Measurements from ENCODE around the gene CCDC169.

The CCDC169 gene

DNA sequence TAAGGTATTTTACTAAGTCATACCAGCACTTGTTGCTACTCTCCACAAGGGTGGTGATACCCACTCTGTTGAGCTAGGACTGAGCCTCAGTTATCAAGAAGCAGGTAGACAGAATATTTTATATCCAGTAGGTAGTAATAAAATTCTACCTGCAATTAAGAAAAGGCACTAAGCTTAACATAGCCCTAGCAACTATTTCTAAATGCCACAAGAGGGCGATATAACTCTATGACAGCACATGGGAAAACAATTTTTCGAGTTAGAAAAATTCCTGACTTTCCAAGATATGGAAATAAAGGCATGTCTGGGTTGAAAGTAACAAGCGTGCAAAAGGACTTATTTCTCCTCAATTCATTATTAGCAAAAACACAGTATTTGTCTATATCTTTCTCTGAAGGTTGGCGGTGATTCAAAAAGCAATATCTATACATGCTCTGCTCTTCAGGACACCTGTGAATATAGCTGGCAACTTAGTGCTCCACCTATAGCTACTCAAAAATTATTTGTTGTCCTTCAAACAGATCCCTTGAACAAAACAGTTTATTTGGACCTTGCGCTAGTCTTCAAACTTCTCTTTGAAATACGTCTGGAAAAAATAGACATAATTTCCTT is 14.7 kb downstream of the CCDC169 start:
- Mint-ChIP-seq H3K27ac (no peak overlapping the region), H3K9me3 (no peaks in the 10 kb centered on the region), H3K4me1 (no peaks in the 10 kb centered on the region), H3K27me3 (peaks cover 21% of the 10 kb centered on the region), H3K4me3 (no peak overlapping the region)
- ATAC-seq: no peak
- no peak for DNase-seq

DNA sequence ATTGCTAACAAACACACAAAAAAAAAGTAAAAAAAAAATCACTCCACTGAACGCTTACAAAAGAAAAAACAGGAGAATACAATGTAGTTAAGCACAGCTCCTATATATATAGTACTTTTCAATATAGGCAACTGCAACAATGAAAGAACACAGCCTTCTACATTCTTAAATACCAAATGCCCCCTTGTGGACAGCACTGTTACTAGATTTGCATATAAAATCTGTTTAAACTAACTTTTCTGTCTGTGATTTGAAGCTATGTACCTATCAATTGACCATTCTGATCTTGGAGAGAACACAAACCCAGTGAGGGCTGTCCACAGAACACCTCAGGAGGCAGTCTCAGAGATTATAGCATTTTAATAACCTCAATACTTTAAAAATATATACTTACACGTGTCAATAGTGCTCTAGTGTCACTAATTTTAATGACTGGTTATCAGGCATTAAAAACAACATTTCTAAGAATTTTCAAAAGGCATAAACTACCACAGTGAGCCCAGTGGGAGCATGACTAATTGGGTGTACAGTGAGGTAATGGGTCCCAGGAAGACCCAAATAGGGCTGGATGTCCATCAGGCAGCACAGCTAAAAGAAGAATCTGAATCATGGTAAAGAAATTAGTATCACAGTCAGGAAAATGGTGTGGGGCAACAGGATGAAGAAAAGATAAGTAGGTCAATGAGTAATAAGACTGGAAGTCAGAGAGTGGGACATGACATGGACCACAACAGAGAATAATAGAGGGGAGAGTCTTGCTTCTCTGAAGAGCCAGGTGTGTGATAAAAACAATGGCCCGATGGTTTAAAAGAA is 22.2 kb downstream of the CCDC169 start:
- Mint-ChIP-seq H3K4me1 (no peaks in the 10 kb centered on the region), H3K9me3 (no peaks in the 10 kb centered on the region), H3K27me3 (no peaks in the 10 kb centered on the region), H3K4me3 (no peak overlapping the region), H3K27ac (no peak overlapping the region)
- DNase-seq (no peak), ATAC-seq (no peak)

DNA sequence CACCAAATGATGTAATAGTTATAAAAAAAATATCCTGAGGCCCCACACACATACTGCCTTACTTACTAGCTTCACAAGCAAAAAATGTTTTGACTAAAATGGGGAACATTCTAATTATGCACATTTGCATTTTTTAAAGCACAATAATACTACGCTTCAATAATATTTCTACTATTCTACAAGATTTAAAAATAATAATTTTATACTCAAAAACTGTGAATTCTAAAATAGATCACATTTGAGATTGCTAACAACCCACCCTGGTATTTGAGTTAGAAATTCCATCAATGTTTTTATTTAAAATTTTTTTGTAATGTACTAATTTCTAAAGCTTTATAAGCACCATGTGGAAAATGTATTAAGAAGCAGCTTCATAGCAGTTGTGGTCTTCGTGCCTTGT is 24.2 kb downstream of the CCDC169 start:
- Mint-ChIP-seq H3K9me3 (no peaks in the 10 kb centered on the region), H3K27ac (no peak overlapping the region), H3K4me1 (no peaks in the 10 kb centered on the region), H3K27me3 (peaks cover 17% of the 10 kb centered on the region), H3K4me3 (no peak overlapping the region)
- DNase-seq: no peak
- no peak for ATAC-seq

DNA sequence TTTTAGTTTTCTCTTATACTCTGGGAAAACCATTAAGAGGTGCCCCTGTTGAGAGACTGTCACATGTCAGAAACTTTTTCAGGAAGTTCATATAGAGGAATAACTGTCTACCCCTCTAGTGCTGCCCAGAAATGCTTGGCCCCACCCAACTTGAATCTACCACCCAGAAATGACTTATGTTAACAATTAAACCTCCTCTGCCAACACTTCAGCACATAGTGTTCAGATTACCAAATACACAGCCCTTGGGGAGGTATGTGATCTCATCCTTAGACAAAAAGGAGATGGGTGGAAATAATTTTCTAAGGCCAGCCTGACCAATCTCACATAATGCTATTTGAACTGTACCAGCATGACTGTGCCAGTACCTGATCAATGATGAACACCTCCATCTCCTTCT is 35.6 kb downstream of the CCDC169 start:
- H3K27ac Mint-ChIP-seq: no peak overlapping the region
- DNase-seq: no peak
- H3K4me3 Mint-ChIP-seq: no peak overlapping the region
- ATAC-seq: no peak
- peaks cover 24% of the 10 kb centered on the region for H3K27me3 Mint-ChIP-seq
- H3K9me3 Mint-ChIP-seq: no peaks in the 10 kb centered on the region
- H3K4me1 Mint-ChIP-seq: no peaks in the 10 kb centered on the region

DNA sequence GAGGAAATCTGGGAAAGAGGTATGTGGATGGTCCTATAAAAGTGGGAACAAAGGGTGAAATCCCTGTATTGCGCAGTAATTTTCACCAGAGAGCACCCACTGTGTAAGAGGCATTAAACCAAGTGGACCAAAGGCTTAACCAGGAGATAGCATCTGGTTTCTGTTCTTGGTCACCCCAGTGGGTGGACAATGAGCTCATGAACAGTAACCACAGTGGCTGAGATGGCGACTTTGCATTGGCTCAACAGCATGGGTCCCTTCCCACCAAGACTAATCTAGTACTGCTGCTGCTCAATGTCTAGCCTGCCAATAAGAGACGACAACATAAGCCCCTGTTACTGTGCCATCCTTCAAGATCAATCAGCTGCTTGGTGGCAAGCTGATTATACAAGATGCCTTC is 36.6 kb downstream of the CCDC169 start:
- ATAC-seq (no peak), DNase-seq (no peak)
- H3K4me3 Mint-ChIP-seq: no peak overlapping the region
- H3K27me3 Mint-ChIP-seq: peaks cover 18% of the 10 kb centered on the region
- no peak overlapping the region for H3K27ac Mint-ChIP-seq
- no peaks in the 10 kb centered on the region for H3K4me1 Mint-ChIP-seq
- no peaks in the 10 kb centered on the region for H3K9me3 Mint-ChIP-seq

DNA sequence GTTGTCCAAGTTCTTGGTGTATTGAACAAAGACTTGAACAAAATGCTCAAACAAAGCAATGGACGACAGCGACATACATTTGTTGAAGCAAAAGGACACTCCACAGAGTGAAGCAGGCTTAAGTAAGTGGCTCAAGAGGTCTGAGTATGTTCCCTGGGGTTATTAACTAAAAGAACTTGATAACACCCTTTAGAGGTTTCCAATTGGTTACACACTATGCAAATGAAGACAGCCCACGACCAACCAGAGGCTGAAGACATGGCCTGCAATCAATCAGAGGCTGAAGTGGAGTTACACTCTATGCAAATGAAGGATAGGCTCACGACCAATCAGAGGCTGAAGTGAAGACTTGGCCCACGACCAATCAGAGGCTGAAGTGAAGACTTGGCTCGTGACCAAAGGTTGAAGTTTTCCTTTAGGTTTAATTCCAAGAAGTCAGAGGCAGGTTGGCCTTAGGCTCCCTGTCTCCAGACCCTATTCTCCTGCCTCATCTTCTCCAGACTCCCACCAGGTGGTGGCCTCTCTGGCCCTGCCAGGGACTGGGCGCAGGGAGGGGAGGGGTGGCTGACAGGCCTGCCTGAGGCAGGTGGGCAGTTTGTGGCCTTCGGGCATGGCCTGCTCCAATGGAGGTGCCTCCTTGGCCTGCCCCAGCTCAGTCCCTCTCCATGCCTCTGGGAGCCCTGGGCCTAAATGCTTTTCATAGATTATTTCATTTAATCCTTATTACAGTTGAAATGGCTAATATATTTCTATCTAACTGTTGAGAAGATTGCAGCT is 38.1 kb downstream of the CCDC169 start:
- Mint-ChIP-seq H3K4me3 (no peak overlapping the region), H3K4me1 (no peaks in the 10 kb centered on the region), H3K9me3 (no peaks in the 10 kb centered on the region), H3K27ac (no peak overlapping the region), H3K27me3 (peaks cover 17% of the 10 kb centered on the region)
- DNase-seq (no peak), ATAC-seq (no peak)

DNA sequence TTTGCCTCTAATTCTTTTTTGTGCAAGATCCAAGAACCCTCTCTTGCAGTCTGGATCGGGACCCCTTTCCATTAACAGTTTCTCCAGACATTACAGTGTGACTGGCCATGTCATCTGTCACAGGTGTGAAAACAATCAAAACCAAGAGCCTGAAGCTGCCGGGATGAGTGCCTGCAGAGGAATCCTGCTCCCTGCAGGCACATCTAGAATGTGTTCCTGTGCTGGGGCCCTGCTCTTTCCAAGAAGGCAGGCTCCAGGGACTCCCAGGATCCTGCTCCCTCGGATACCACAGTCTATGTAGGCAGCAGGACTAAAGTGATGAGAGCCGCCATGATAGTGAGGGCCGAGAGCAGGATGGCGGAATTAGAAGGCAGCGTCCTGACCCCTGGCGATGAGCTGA is 38.8 kb downstream of the CCDC169 start:
- Mint-ChIP-seq H3K27ac (no peak overlapping the region), H3K4me1 (no peaks in the 10 kb centered on the region), H3K27me3 (peaks cover 10% of the 10 kb centered on the region), H3K4me3 (no peak overlapping the region), H3K9me3 (no peaks in the 10 kb centered on the region)
- DNase-seq: no peak
- no peak for ATAC-seq

DNA sequence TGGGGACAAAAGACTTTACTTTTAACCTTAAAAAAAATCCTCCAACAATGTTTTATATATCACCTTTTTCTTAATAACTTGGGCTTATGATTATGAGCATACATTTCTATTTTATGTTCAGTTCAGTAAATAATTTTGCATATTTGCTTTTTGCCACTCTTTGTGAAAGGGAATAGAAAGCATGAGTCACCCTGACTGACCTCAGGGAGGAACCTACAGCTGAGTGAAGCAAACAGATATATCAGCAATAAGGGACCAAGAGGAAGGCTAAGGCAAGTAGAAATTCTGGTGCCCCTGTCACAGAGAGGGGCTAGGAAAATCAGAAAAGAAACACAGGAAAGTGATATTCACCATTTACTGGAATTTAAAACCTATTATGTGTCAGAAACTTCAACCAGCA is 46.1 kb downstream of the CCDC169 start:
- Mint-ChIP-seq H3K27ac (no peak overlapping the region), H3K9me3 (no peaks in the 10 kb centered on the region)
- no peak for ATAC-seq

DNA sequence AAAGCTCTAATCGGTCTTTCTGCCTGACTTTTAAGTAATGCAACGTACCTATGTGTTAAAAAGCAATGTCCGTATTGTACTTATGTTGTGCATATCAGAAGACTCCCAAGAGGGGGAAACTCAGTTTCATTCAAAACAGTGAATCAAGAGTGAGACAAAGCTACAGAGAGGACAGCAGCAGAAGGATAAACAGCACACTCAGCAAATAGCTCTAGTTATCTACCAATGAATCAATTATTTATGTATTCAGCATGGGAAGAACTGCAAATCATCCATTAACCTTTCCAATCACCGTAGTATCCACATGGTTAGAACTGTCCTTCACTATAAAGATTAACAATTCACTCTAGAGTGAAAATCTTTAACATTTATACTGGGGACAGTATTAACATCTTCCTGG is 46.6 kb downstream of the CCDC169 start:
- Mint-ChIP-seq H3K4me1 (no peaks in the 10 kb centered on the region), H3K27me3 (peaks cover 8% of the 10 kb centered on the region), H3K27ac (no peak overlapping the region), H3K4me3 (no peak overlapping the region), H3K9me3 (no peaks in the 10 kb centered on the region)
- DNase-seq (no peak), ATAC-seq (no peak)

More for the DNA sequence above, 46.1 kb downstream of the CCDC169 start:
- DNase-seq: no peak
- H3K4me1 Mint-ChIP-seq: no peaks in the 10 kb centered on the region
- peaks cover 8% of the 10 kb centered on the region for H3K27me3 Mint-ChIP-seq
- no peak overlapping the region for H3K4me3 Mint-ChIP-seq

DNA sequence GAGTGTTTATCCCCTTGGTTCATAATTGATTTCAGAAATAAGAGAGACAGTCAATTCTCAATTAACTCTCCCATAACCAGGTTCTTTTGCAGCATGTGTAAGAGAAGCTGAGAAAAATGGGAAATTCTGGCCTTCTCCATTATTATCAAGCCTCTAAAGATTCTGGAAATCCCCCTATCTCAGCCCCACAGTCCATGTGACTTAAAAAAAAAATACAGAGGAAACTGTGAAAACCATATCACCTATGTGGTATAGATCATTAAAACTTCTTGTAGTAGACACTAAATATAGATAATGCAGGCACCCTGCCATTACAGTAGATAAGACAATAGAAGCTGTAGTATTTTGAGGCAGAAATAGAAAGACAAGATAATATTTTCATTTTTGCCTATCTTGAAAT is 48.9 kb downstream of the CCDC169 start:
- Mint-ChIP-seq H3K9me3 (no peaks in the 10 kb centered on the region), H3K4me1 (no peaks in the 10 kb centered on the region), H3K4me3 (no peak overlapping the region), H3K27ac (no peak overlapping the region), H3K27me3 (peaks cover 8% of the 10 kb centered on the region)
- ATAC-seq (no peak), DNase-seq (no peak)

DNA sequence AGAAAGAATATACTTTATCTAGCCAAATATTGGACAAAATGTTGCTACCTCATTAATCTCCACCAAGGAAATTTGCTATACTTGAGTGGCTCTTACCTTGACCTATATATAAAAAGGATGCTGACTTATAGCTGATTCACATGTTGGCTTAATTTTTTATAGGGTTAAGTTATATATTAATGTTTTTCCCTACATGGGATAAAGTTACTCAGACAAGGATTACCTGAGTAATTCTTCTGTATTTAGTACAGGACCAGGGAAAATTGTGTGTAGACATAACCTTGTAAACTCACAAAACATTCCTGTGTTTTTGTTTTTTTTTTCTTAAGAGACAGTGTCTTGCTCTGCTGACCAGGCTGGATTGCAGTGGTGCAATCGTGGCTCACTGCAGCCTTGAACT is 52.6 kb downstream of the CCDC169 start:
- DNase-seq: no peak
- peaks cover 5% of the 10 kb centered on the region for H3K27me3 Mint-ChIP-seq
- no peaks in the 10 kb centered on the region for H3K4me1 Mint-ChIP-seq
- H3K9me3 Mint-ChIP-seq: no peaks in the 10 kb centered on the region
- no peak overlapping the region for H3K4me3 Mint-ChIP-seq
- no peak for ATAC-seq
- H3K27ac Mint-ChIP-seq: no peak overlapping the region

DNA sequence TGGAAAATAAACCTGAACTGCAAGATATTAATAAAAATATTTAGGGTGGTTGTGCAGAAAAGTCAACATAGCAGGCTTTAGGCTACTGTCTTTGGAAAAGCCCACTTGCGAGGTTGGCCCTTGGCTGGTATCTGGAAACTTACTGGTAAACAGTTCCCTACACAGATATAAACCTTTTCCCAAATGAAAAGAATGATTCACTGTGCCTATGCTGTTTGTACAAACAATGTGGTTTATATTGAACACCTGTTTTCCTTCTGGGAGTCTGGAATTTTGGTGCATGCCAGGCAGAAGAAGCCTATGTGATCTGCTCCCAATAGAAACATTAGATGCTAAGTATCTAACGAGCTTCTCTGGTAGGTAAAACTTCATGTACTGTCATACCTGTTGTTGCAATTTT is 53.5 kb downstream of the CCDC169 start:
- H3K27ac Mint-ChIP-seq: no peak overlapping the region
- no peaks in the 10 kb centered on the region for H3K4me1 Mint-ChIP-seq
- no peak for ATAC-seq
- no peak overlapping the region for H3K4me3 Mint-ChIP-seq
- DNase-seq: no peak
- H3K27me3 Mint-ChIP-seq: no peaks in the 10 kb centered on the region
- no peaks in the 10 kb centered on the region for H3K9me3 Mint-ChIP-seq

DNA sequence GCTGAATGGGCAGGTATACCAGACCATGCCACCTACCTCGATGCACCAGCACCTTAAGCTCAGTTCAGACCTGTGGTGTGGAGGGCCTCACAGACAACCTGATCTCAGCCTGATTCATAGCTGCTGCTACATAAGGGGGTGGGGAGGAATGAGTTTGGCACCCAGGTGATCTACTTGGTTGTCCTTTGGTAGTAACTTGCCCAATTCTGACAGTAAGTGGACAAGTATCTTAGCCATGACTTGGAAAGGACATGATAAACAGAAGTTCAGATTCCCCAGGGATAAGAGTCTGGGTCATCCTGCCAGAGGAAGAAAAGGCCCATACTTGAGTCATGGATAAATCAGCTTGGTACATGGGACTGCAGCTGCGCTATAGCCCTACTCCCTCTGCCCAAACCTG is 54.9 kb downstream of the CCDC169 start:
- ATAC-seq (no peak), DNase-seq (no peak)
- Mint-ChIP-seq H3K4me1 (no peaks in the 10 kb centered on the region), H3K27ac (no peak overlapping the region), H3K4me3 (no peak overlapping the region), H3K27me3 (no peaks in the 10 kb centered on the region), H3K9me3 (no peaks in the 10 kb centered on the region)

DNA sequence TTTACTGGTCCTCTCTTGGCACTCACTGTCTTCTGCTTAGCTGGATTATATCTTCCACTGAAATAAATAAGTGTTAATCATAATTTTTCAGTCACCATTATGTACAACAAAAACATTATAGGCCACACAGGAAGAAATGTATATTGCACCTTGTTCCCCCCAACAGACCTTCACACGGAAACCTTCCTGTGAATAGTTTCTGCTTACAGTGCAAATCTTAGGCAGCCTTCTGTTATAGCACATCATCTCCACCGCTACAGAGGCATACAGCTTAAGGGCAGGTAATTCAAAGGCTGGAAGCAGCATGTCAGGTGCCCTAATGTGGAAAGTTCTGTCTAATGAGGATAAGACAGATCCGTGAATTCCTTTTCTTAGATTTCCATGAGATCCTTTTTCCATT is 66.4 kb downstream of the CCDC169 start:
- peaks cover 0 to 7% of the 10 kb centered on the region in 2 donors for H3K9me3 Mint-ChIP-seq
- no peak overlapping the region for H3K27ac Mint-ChIP-seq
- no peak overlapping the region for H3K4me3 Mint-ChIP-seq
- no peak for DNase-seq
- peaks cover 3% of the 10 kb centered on the region for H3K27me3 Mint-ChIP-seq
- ATAC-seq: no peak
- H3K4me1 Mint-ChIP-seq: no peaks in the 10 kb centered on the region

DNA sequence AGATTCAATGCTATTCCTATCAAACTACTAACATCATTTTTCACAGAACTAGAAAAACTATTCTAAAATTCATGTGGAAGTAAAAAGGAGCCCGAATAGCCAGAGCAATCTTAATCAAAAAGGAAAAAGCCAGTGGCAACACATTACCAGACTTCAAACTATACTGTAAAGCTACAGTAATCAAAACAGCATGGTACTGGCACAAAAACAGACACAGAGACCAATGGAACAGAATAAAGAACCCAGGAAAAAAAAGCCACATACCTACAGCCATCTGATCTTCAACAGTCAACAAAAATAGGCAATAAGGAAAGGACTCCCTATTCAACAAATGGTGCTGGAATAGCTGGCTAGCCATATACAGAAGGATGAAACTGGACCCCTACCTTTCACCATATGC is 72.9 kb downstream of the CCDC169 start:
- Mint-ChIP-seq H3K4me3 (no peak overlapping the region), H3K27me3 (no peaks in the 10 kb centered on the region), H3K27ac (no peak overlapping the region), H3K9me3 (peaks cover 7 to 9% of the 10 kb centered on the region in 2 donors), H3K4me1 (no peaks in the 10 kb centered on the region)
- ATAC-seq (no peak), DNase-seq (no peak)

DNA sequence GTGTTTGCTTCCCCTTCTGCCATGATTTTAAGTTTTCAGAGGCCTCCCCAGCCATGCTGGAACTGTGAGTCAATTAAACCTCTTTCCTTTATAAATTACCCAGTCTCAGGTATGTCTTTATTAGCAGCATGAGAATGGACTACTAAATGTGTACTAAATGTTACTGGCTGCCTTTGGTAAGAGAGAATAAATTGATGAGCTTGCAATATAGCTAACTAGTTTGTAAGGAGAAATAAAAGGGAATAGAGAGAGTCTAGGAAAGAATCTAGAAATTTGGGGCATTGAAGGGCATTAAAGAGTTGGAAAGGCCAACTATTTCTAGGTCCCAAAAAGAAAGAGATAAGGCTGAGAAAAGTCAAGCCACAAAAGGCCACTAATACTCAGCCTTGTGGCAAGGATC is 77.7 kb downstream of the CCDC169 start:
- peaks cover 7 to 9% of the 10 kb centered on the region in 2 donors for H3K9me3 Mint-ChIP-seq
- no peaks in the 10 kb centered on the region for H3K4me1 Mint-ChIP-seq
- no peak for DNase-seq
- H3K27me3 Mint-ChIP-seq: no peaks in the 10 kb centered on the region
- no peak overlapping the region for H3K27ac Mint-ChIP-seq
- no peak for ATAC-seq
- no peak overlapping the region for H3K4me3 Mint-ChIP-seq

Measured in stimulated activated naive CD8-positive, alpha-beta T cell treated with anti-CD3 and anti-CD28 coated beads, Interleukin-15, amount 100 ng/mL, for 72 hours (primary cell).